HepG2 (cell line): Measurements from ENCODE around the gene YWHAQ. TPM values are rescaled to one million over a fixed set of nuclear protein-coding genes. Genes with fewer than 3 reads are reported as not detected.

Source experiments
- CREM ChIP-seq, 2 experiments: sonication (generic) in 1 of 2; formaldehyde crosslinking in 1 of 2; IDR thresholded peaks; 2 replicates each; pipeline versions ENCODE4 v1.4.0 to v1.6.1; 2016 to 2020; ENCODE audit warnings: antibody characterized with exemption in 1 of 2, mild to moderate bottlenecking in 1 of 2, missing genetic modification reagents in 1 of 2
- JUNB ChIP-seq: sonication (generic); formaldehyde crosslinking; IDR thresholded peaks from 2 replicates; pipeline ENCODE4 v1.8.0; 2022; ENCODE audit warnings: missing genetic modification reagents, mild to moderate bottlenecking, borderline replicate concordance
- MED13 ChIP-seq: sonication (generic); formaldehyde crosslinking; IDR thresholded peaks from 2 replicates; pipeline ENCODE4 v1.5.0; 2020; ENCODE audit warnings: missing genetic modification reagents
- SP5 ChIP-seq: IDR thresholded peaks from 2 replicates; pipeline ENCODE4 v1.6.1; 2016; ENCODE audit warnings: low read depth, borderline replicate concordance
- TIGD3 ChIP-seq: sonication (generic); formaldehyde crosslinking; IDR thresholded peaks from 2 replicates; pipeline ENCODE4 v1.5.1; 2020; ENCODE audit warnings: mild to moderate bottlenecking, missing genetic modification reagents, borderline replicate concordance
- ZFP37 ChIP-seq: sonication (generic); formaldehyde crosslinking; IDR thresholded peaks from 2 replicates; pipeline ENCODE4 v1.4.0; 2020; ENCODE audit warnings: missing genetic modification reagents, borderline replicate concordance
- ZNF331 ChIP-seq: sonication (generic); formaldehyde crosslinking; IDR thresholded peaks from 2 replicates; pipeline ENCODE4 v1.4.0; 2020; ENCODE audit warnings: missing genetic modification reagents
- ZXDC ChIP-seq: sonication (generic); formaldehyde crosslinking; IDR thresholded peaks from 2 replicates; pipeline ENCODE4 v1.5.0; 2020; ENCODE audit warnings: mild to moderate bottlenecking, missing genetic modification reagents
- polyA plus RNA-seq, 8 experiments: library from polyadenylated mRNA; depleted of rRNA in 3 of 8; stranded (reverse) in 7 of 8; unstranded in 1 of 8; fragments of >200 nt; fragmentation: Illumina TruSeq in 4 of 8; extraction: Trizol in 4 of 8; gene quantifications; 2 replicates each; pipeline versions ENCODE4 v1.2.1 to v1.2.3, GENCODE V29; 2011 to 2016; ENCODE audit warnings: low read depth in 4 of 8, missing spikeins in 1 of 8, mixed read lengths in 1 of 8; ENCODE audit not compliant: insufficient read depth in 1 of 8
- total RNA-seq, 5 experiments: library from RNA; depleted of rRNA; stranded (reverse); fragments of >200 nt; fragmentation: Illumina TruSeq; extraction: Trizol; gene quantifications; 2 replicates each; pipeline ENCODE4 v1.2.3, GENCODE V29; 2016; ENCODE audit warnings: low read depth in 1 of 5
- TF ChIP-seq, protein P1 (sequence below): sonication (generic); formaldehyde crosslinking; IDR thresholded peaks from 2 replicates; pipeline ENCODE4 v1.9.0; 2021; ENCODE audit warnings: mild to moderate bottlenecking, missing genetic modification reagents
- TF ChIP-seq, protein P2 (sequence below): sonication (generic); formaldehyde crosslinking; IDR thresholded peaks from 2 replicates; pipeline ENCODE4 v1.5.0; 2020; ENCODE audit warnings: mild to moderate bottlenecking, missing genetic modification reagents
- TF ChIP-seq, protein P3 (sequence below): sonication (generic); formaldehyde crosslinking; IDR thresholded peaks from 2 replicates; pipeline ENCODE4 v1.4.0; 2020; ENCODE audit warnings: missing genetic modification reagents
- TF ChIP-seq, protein P4 (sequence below): sonication (generic); formaldehyde crosslinking; IDR thresholded peaks from 2 replicates; pipeline ENCODE4 v1.5.0; 2020; ENCODE audit warnings: missing genetic modification reagents

The YWHAQ gene
- total and polyA plus RNA-seq, 2 of the 13 experiments (the other 11 are each of a cell fraction or from before 2014, with no cell fraction given): 160 to 304 TPM

DNA sequence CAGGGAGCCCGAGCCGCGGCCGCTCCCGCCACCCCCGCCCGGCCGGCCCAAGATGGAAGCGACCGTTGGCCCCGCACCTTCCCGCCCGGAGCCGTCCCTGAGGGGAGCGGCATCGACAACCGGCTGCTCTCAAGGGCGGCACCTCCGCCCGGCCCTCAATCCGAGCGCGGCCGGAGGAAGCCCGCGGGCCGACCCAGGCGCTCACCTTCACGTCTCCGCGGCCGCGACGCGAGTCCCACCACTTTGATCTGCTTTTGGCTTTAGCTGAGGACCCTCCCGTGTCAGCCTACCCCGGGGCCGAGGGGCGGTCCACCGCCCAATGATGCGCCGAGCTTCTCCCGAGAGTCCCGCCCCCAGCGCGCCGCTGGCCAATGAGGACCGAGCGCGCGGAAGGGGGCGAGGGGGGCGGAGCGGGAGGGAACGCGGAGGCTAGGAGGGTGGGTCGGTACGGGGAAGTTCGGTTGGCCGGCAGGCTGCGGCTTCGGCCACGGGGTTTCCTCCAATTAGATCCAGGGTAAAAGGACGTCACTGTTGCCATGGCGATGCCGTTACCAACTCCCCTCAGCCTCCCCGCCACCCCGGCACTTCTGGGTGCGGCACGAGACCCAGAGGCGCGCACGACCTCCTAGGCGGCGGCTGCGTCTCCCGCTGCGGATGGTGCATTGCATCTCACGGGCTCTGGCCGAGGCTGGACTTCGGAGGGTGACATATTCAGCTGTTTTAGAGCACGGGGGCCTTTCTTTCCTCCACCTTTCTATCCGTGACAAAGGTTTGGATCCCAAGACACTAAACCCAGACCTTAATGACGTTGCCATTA lies at the start of gene YWHAQ (continued):
- peak; percentile 100 for TF ChIP-seq ZXDC (CRISPR knock-in tag)
- TF ChIP-seq CREM (IDR thresholded peaks at IDR 0.05): peak; percentile 97
- TF ChIP-seq CREM (CRISPR knock-in tag; IDR thresholded peaks at IDR 0.05): no peak; the same call in 1 of the 2 replicates
- TF ChIP-seq, protein P1, sequence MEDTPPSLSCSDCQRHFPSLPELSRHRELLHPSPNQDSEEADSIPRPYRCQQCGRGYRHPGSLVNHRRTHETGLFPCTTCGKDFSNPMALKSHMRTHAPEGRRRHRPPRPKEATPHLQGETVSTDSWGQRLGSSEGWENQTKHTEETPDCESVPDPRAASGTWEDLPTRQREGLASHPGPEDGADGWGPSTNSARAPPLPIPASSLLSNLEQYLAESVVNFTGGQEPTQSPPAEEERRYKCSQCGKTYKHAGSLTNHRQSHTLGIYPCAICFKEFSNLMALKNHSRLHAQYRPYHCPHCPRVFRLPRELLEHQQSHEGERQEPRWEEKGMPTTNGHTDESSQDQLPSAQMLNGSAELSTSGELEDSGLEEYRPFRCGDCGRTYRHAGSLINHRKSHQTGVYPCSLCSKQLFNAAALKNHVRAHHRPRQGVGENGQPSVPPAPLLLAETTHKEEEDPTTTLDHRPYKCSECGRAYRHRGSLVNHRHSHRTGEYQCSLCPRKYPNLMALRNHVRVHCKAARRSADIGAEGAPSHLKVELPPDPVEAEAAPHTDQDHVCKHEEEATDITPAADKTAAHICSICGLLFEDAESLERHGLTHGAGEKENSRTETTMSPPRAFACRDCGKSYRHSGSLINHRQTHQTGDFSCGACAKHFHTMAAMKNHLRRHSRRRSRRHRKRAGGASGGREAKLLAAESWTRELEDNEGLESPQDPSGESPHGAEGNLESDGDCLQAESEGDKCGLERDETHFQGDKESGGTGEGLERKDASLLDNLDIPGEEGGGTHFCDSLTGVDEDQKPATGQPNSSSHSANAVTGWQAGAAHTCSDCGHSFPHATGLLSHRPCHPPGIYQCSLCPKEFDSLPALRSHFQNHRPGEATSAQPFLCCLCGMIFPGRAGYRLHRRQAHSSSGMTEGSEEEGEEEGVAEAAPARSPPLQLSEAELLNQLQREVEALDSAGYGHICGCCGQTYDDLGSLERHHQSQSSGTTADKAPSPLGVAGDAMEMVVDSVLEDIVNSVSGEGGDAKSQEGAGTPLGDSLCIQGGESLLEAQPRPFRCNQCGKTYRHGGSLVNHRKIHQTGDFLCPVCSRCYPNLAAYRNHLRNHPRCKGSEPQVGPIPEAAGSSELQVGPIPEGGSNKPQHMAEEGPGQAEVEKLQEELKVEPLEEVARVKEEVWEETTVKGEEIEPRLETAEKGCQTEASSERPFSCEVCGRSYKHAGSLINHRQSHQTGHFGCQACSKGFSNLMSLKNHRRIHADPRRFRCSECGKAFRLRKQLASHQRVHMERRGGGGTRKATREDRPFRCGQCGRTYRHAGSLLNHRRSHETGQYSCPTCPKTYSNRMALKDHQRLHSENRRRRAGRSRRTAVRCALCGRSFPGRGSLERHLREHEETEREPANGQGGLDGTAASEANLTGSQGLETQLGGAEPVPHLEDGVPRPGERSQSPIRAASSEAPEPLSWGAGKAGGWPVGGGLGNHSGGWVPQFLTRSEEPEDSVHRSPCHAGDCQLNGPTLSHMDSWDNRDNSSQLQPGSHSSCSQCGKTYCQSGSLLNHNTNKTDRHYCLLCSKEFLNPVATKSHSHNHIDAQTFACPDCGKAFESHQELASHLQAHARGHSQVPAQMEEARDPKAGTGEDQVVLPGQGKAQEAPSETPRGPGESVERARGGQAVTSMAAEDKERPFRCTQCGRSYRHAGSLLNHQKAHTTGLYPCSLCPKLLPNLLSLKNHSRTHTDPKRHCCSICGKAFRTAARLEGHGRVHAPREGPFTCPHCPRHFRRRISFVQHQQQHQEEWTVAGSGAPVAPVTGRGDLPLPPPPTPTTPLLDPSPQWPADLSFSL: 0 out of 2 replicates have a peak, but pooled peaks have one; percentile 27
- TF ChIP-seq, protein P2, sequence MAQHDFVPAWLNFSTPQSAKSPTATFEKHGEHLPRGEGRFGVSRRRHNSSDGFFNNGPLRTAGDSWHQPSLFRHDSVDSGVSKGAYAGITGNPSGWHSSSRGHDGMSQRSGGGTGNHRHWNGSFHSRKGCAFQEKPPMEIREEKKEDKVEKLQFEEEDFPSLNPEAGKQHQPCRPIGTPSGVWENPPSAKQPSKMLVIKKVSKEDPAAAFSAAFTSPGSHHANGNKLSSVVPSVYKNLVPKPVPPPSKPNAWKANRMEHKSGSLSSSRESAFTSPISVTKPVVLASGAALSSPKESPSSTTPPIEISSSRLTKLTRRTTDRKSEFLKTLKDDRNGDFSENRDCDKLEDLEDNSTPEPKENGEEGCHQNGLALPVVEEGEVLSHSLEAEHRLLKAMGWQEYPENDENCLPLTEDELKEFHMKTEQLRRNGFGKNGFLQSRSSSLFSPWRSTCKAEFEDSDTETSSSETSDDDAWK (CRISPR knock-in tag): no peak
- peak; percentile 35 for TF ChIP-seq ZNF331 (CRISPR knock-in tag)
- TF ChIP-seq ZFP37 (CRISPR knock-in tag): no peak
- no peak for TF ChIP-seq JUNB
- TF ChIP-seq TIGD3 (CRISPR knock-in tag): 0 out of 2 replicates have a peak, but pooled peaks have one; percentile 27
- TF ChIP-seq MED13: peak; percentile 83; the same call in 1 of the 2 replicates
- TF ChIP-seq, protein P3, sequence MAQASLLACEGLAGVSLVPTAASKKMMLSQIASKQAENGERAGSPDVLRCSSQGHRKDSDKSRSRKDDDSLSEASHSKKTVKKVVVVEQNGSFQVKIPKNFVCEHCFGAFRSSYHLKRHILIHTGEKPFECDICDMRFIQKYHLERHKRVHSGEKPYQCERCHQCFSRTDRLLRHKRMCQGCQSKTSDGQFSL (CRISPR knock-in tag): peak; percentile 62; the same call in 1 of the 2 replicates
- TF ChIP-seq, protein P4, sequence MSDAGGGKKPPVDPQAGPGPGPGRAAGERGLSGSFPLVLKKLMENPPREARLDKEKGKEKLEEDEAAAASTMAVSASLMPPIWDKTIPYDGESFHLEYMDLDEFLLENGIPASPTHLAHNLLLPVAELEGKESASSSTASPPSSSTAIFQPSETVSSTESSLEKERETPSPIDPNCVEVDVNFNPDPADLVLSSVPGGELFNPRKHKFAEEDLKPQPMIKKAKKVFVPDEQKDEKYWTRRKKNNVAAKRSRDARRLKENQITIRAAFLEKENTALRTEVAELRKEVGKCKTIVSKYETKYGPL: peak; percentile 53; the same call in 1 of the 2 replicates
- TF ChIP-seq SP5 (CRISPR knock-in tag): peak; percentile 98
